GM19455 (cell line): ENCODE data around the gene CNDP2.

Experiments
- ATAC-seq: cut with Tn5 transposase; IDR thresholded peaks from one replicate; pipeline ENCODE4 v1.9.1; 2021; ENCODE audit not compliant: unreplicated experiment

The CNDP2 gene

DNA sequence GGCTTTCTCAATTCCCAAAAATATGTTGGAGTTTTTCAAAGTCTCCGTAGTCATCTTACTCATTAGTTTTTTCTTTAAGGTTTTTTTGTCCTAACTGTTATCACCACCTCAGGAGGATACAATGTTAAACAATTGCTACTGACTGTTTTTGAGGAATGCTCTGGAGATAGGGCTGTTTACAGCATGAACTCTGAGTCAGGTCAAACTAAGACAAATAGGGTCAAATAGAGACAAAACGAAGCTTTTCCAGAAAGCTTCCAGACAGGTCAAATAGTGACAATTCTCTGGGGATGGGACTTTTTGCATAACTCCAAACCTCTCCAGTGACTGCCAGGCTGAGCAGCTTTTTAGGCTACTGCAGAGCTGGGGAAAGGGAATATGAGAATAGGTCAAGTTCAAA lies 23.9 kb upstream of the CNDP2 start:
- ATAC-seq: no peak

DNA sequence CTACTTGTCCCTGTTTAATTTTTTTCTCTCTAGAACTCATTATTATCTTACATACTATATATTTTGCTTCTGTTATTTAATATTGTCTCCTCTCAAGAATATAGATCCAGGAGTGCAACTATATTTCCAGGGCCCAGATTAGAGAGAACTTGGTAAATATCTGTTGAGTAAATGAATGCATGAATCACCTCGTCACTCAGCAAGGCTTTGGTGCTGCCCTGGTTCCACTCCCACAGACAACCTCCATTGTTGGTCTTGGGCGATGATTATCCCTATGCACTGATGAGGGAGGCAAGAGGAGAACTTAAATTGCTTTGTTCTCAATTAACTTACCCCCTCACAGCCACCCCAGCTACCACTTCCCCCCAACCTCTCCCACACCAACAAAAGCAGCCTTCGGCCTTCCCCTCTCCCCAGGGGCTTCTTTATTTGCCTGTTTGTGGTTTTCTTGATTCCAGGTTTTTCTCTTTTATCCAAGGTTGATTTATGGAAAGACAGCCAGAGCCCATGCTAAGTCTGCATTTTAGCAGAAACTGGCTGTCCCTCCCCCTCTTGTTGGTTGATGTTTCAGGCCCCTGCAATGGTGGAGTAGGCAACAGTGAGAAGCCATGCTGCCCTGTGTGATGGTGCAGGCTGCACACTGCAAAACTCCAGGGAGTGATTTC lies 22.1 kb upstream of the CNDP2 start:
- ATAC-seq: no peak

DNA sequence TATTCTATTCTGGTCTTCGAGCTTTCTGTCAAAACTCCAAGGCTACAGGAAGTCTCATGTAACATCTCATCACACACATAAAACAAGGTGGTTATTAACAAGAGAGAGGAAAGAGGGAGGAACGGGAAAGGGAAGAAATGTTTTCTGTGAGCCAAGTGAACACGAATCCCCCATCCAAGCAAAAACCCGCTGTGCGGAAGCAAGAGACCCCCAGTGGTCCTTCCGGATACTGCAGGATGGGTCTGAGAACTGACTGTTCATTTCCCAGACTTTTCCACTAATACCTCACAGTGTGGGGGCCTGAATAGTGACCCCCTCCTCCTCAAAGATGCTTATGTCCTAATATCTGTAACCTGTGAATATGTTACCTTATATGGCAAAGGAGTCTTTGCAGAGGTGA lies 20.0 kb upstream of the CNDP2 start:
- ATAC-seq: no peak

DNA sequence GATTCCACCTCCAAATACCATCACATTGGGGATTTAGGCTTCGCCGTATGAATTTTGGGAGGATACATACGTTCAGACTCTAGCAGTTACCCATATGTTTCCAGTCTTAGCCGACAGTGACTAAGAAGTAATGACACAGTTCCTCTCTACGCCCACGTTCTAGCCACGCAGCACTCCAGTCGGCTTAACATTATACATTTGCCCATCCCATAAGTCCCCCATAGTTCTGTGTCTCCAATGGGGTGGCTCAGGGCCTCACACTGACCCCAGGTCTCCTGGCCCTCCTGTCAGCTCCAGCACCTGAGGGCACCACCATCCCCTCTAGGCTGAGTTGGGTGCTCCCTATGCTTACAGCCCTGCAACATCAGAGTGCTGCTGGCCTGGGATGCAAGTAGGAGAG lies 18.4 kb upstream of the CNDP2 start:
- ATAC-seq: no peak

DNA sequence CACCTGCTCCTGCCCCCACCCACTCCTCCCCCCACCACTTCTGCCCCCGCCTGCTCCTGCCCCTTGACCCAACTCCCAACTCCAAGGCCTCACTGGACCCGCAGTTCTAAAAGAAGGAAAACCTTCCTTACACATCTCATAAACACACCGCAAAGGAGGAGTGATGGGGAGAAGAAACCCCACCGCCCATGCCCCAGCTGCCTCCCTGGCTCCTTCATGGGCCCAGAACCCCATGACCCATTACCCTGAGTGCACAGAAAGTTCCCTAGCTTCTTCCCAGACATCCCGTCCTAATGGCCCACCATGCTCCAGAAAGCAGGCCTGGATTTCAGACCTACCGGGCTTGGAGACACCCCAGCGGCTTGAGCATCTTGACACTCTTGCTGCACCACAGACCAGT lies 17.8 kb upstream of the CNDP2 start:
- ATAC-seq: no peak

DNA sequence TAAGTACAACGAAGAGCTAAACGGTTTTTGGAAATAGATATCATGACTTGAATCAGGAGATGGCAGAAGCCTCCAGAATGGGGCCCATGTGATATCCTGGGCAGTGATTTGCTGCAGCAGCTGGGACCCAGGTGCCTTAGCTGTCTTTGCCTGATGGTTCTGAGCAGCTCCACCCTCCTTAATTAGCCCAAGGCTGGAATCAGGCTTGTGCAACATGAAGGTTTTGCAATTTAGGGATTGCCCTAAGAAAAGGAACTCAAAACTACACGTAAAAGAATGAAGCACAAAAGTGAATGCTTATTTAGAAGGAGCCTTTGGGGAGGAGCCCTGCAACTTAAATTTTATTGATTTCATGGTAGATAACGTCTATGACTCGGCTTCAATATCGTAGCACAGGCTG lies 17.3 kb upstream of the CNDP2 start:
- ATAC-seq: no peak

DNA sequence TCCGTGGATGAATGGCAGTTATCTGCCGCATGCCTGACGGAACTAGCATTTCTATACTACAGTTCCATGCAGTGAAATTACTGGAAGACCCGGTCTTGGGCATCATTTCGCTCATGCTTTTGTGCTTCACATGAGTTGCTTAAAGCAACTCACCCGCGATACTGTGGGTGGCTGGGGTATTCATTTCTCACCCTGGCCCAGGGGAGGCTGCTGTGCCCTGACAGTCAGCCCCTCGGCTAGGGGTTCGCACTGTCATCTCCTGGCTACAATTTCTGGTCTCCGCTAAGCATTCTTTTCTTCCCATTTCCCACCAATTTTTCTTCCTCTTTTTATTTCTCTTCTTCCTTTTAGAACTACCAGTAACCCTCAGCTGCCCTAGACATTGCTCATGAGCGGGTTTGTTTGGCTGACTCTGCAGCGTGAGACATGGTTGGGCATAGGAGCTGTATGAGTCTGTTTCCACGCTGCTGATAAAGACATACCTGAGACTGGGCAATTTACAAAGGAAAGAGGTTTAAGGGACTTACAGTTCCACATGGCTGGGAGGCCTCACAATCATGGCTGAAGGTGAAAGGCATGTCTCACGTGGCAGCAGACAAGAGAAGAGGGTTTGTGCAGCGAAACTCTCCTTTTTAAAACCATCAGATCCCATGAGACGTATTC lies 16.5 kb upstream of the CNDP2 start:
- ATAC-seq: no peak

DNA sequence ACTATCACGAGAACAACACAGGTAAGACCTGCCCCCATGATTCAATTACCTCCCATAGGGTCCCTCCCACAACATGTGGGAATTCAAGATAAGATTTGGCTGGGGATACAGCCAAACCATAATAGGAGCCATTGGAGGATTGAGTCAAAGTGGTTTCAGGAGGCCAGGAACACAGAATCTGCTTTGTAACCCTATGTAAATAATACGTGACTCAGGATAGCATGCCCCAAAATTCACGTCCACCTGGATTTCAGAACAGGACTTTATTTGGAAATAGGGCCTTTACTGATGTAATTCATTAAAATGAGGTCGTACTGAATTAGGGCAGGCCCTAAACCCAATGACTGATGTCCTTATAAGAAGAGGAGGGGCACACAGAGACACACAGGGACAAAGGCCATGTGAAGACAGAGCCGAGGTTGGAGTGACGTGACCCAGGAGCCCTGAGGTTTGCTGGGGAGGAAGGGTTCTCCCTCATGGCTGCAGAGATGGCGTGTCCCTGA lies 16.0 kb upstream of the CNDP2 start:
- no peak for ATAC-seq

DNA sequence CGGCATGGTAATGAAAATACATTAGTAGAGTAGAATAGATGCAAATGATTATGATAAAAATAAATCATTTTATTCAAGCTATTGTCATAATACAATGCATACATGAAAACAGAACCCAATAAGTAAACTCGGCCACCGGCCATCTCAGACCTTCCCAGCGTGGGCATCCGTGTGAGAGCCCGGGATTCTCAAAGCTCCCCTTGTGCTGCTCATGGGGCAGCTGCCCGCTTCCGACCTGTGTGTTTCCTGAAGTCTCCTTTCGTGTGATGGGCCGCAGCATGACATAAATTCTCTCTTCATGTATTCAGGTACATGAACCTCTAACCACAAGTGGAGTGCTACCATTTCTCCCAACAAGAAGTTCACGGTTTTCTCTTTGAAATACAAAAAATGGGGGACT lies 13.5 kb upstream of the CNDP2 start:
- ATAC-seq: no peak

DNA sequence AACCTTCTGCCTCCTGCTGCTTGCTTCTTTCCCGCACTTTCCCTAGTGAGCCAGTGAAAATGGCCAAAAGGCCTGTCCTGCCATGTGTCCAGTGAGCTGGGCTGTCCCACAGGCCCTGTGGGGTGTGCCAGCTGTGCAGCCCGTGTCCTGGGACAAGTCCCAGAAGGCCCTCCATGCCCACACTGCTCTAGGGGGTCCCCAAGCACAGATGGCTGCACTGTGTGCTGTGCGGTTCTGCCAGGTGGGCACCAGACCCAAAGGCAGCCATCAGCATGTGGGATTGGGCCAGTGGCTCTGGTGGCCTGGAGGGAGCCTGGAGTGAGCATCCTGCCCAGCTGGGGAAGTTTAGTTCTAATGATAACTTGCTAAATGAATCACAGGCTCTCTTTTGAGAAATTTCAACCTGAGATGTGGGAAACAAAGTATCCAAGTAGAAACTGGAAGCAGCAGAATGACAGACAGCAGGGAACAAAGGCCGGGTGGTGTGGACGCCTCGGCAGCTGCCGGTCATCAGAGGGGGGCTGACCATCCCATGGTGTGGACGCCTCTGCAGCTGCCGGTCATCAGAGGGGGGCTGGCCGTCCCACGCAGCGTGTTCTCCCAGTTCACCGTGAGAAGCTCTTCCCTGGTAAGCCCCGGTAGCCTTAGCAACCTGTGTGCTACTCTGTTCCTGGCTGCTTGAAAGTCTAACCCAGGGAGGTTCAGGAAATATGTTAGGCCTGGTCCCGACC lies 9.9 kb upstream of the CNDP2 start:
- ATAC-seq: no peak

DNA sequence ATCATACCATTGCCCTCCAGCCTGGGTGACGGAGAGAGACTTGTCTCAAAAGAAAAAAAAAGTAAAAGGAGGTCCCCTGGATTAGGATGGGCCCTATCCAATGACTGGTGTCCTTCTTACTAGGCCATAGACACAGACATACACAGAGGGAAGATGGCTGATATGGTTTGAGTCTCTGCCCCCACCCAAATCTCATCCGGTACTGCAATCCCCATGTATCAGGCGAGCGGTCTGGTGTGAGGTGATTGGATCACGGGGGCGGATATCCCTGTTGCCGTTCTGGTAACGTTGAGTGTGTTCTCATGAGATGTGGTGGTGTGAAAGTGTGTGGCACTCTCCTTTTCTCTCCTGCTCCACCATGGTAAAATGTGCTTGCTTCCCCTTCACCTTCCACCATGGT lies 7.8 kb upstream of the CNDP2 start:
- ATAC-seq: no peak

DNA sequence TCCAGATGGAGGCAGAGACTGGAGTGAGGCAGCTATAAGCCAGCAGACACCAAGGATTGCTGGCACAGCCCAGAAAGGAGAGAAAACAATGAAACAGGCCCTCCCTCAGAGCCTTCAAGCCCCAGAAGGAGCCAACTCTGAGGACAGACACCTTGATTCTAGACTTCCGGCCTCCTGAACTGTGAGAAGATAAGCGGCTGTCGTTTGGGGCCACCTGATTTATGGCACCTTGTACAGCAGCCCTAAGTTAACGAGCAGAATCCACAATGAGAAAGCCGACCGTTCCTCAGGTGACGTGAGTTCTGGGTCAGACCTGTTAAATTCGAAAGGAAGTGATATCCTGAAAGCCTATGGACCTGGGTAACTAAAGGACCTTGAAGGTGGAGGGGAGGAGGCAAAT lies 7.3 kb upstream of the CNDP2 start:
- ATAC-seq: no peak

DNA sequence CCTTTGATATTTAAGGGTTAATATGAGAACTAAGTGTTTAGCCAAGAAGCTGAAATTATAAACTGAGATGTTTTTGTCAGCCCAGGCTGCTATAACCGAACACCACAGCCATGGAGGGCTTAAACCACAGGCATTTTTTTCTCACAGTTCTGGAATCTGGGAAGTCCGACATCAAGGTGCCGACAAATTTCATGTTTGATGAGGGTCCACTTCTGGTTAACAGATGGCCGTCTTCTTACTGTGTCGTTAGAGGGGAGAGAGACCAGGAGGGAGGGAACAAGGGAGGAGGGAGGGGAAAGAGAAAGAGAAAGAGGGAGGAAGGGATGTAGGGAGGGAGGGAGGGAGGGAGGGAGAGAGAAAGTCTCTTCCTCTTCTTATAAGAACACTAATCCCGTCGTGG lies 6.5 kb upstream of the CNDP2 start:
- ATAC-seq: no peak

DNA sequence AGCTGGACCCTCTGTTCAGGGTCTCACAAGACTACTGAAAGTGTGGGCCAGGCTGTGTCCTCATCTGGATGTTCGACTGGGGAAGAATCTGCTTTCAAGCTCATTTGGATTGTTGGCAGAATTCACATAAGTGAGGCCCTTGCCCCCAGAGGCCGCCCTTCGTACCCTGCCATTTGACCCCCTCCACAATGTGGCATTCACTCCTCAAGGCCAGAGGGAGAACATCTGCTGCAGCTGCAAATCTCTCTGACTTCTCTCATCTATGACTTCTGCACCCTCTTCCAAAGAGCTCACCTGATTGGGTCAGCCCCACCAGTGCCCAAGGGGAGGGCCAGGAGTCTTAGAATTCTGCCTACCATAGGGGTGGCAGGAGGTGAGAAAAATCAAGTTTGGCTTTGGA lies 3.9 kb upstream of the CNDP2 start:
- ATAC-seq: no peak

DNA sequence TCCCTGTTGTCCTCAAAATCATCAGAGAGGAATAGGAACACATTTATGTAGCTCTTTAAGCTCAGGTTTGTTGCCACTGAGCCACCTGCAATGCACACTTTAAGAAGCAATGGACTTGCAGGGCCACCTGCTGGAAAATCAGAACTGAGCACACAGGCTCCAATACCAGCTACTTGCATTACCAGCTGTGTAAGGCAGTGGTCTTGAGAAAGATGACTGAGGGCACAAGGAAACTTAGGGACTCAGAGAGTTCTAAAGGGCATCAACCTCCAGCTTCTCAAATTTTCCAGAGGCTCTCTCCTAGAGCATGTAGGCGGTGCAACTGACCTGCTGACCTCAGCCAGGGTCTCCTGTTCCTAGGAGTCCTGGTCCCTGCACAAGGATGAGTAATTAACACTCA lies 2.5 kb upstream of the CNDP2 start:
- no peak for ATAC-seq

DNA sequence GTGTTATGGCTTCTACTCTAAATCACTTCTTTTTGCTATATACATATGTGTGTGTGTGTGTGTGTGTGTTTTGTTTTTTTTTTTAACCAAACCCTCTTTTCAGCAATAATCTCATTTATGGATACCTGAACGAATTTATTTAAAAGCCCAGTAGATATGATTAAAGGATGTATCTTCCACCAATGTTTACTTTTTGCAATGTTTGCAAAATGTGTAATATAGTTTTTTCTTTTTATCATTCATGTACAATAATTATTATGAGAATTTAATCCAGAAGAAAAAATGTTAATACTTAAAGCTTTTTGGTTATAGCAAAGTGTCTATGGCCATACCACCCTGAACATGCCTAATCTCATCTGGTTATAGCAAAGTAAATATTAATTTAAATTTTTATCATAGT lies 1.6 kb upstream of the CNDP2 start:
- ATAC-seq: no peak

DNA sequence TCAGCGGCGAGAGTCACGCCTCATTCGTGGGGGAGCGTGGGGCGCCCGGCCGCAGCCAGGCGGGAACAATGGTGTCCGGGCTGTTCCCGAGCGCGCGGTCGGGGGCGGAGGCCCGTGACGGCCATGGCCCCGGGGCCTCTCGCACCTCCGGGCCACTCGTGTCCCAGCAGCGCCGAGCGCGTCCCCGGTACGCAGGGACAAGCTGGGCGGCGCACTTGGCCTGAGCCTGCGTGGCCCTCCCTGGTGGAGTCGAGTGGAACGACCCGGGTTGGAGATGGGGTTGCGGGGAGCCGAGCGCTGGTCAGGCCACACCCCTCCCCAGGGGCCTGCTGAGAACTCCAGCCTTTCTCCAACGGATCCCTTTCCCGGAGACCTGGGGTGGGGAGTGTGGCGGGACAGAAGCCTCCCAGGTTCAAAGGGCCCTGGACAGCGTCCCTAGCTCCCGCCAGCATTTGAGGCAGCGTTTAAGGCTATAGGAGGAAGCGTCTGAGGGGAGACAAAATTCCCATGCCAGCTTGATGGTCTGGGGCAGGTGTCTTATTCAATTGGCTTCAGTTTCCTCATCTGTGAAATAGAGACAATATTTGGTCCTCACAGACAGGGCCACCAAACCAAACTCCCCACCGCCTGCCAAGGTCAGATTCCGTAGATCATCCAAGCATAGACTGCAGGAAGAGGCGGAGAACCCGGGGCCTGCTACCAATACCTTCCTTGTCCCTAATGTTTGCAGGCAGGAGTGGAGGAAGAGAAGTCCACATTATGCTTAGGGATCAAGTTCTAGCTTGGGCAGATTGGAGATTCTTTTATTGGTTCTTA lies 553 bp downstream of the CNDP2 start:
- ATAC-seq: peak; percentile 32

DNA sequence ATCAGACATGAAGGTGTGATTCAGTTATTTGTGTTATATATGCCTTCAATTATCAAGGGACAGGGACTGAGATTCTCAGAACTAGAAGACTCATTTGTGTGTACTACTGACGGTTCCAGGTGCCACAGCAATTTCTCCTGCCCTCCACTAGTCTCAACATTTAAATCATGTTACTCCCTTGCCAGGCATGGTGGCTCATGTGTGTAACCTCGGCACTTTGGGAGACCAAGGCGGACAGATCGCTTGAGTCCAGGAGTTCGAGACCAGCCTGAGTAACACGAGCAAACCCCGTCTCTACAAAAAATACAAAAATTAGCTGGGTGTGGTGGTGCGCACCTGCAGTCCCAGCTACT lies 1.1 kb downstream of the CNDP2 start:
- no peak for ATAC-seq

DNA sequence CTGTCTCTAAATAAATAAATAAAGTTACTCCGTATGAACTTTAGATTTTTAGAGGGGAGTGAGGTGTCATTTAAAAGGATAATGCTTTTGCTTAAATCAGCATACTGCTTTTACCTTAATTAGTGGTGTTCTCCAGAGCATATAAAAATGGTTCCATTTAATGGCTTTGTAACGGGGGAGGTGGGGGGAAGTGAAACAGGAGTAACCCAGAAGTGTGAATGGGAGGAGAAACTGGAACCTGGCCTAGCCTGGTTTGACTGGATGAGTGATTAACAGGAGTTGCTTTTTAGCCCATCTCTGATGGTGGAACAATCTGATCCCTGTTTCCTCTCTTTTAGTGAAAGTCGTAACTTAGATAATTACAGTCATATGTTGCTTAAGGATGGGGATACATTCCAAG lies 1.6 kb downstream of the CNDP2 start:
- no peak for ATAC-seq

DNA sequence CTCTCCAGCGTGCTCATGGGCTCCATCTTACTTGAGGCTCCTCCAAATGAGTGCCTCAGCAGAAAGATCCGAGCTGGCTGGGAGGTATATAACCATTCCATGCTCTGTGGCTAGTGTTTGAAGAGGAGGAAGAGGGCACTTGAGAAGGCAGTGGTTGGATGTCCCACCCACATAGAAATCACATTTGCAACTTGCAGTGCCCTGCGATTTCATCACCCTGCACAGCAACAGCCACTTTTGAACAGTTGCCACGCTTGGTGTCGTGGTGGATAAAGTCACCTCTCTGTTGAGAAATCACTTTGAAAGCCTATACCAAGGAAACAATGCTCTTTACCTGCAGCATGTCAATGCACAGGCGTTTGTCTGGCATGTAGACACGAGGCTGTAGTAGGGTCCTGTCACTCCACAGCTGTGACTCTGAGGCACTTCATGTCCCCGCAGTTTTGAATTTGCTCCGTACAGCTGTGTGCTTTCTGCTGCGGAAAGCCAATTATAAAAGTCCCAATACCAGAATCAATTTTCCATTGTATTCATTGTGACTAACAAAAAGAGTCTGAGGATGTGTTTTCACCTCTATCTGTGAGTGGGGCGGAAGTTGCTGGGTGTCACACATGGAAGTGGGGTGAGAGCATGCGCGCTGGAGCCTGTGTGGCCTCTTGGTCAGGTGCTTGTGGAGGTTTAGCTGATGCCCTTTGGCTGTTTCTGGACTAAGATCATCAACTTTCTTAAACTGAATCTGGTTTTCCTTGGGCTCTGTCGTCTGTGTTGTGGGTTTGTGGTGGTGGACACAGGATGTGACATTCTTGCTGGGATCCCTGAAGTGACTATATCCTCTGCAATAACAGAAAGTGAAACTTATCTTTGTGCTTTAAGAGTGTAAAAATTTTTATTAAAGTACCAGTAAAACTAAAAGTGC lies 2.8 kb downstream of the CNDP2 start:
- peak; percentile 33 for ATAC-seq
